ENCODE measurements around the gene HIGD1B. TPM values are rescaled to one million over a fixed set of nuclear protein-coding genes. Genes with fewer than 3 reads are reported as not detected.

Gene HIGD1B
- total and polyA plus RNA-seq, 2 of the 13 experiments (the other 11 are each of a cell fraction or from before 2014, with no cell fraction given) = not detected

DNA sequence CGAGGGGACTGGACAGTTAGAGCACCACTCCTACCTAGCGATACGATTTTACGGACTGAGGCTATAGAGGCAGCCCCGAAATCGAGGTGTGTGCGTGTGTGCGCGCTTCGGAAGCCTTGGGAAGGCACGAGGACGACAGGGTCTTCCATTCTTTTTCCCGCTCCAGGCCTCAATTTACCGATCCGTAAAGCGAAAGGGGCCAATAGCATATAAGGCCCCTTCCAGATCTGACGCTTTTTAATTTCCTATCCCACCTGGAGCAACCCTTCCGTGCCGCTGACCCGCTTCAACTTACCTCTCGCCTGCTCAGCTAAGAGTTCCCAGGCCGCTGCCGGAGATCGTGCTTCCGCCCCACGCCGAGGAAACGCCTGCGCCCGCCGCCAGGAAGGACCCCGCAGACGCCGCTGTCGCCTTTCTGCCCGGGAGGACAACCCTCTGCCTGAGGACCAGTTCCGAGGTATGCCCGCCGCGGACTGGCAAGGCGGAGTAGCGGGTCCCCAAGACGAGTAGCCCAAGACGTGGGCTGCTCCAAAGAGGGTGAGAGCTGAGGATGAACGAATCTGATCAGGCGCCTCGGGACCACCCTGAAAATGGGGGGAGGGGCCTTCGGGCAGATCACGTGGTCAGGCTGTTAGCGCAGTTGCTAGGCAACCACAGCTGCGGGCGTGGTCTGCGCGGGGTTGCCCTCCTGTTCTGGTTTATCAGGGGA lies 51.5 kb downstream of the HIGD1B start, which contains the start of gene EFTUD2 (continued):
- TF ChIP-seq ARID4A (CRISPR knock-in tag; IDR thresholded peaks at IDR 0.05; ENCODE audit: borderline replicate concordance) = peak; percentile 99
- TF ChIP-seq, protein P1, sequence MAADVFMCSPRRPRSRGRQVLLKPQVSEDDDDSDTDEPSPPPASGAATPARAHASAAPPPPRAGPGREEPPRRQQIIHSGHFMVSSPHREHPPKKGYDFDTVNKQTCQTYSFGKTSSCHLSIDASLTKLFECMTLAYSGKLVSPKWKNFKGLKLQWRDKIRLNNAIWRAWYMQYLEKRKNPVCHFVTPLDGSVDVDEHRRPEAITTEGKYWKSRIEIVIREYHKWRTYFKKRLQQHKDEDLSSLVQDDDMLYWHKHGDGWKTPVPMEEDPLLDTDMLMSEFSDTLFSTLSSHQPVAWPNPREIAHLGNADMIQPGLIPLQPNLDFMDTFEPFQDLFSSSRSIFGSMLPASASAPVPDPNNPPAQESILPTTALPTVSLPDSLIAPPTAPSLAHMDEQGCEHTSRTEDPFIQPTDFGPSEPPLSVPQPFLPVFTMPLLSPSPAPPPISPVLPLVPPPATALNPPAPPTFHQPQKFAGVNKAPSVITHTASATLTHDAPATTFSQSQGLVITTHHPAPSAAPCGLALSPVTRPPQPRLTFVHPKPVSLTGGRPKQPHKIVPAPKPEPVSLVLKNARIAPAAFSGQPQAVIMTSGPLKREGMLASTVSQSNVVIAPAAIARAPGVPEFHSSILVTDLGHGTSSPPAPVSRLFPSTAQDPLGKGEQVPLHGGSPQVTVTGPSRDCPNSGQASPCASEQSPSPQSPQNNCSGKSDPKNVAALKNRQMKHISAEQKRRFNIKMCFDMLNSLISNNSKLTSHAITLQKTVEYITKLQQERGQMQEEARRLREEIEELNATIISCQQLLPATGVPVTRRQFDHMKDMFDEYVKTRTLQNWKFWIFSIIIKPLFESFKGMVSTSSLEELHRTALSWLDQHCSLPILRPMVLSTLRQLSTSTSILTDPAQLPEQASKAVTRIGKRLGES (CRISPR knock-in tag; IDR thresholded peaks at IDR 0.05; ENCODE audit: borderline replicate concordance) = peak; percentile 73; the same call in 1 of the 2 replicates
- no peak for TF ChIP-seq ATRX (CRISPR knock-in tag; IDR thresholded peaks at IDR 0.05; ENCODE audit: borderline replicate concordance)
- peak; percentile 91; the same call in 1 of the 2 replicates for TF ChIP-seq DMTF1 (CRISPR knock-in tag; IDR thresholded peaks at IDR 0.05)
- TF ChIP-seq, protein P2, sequence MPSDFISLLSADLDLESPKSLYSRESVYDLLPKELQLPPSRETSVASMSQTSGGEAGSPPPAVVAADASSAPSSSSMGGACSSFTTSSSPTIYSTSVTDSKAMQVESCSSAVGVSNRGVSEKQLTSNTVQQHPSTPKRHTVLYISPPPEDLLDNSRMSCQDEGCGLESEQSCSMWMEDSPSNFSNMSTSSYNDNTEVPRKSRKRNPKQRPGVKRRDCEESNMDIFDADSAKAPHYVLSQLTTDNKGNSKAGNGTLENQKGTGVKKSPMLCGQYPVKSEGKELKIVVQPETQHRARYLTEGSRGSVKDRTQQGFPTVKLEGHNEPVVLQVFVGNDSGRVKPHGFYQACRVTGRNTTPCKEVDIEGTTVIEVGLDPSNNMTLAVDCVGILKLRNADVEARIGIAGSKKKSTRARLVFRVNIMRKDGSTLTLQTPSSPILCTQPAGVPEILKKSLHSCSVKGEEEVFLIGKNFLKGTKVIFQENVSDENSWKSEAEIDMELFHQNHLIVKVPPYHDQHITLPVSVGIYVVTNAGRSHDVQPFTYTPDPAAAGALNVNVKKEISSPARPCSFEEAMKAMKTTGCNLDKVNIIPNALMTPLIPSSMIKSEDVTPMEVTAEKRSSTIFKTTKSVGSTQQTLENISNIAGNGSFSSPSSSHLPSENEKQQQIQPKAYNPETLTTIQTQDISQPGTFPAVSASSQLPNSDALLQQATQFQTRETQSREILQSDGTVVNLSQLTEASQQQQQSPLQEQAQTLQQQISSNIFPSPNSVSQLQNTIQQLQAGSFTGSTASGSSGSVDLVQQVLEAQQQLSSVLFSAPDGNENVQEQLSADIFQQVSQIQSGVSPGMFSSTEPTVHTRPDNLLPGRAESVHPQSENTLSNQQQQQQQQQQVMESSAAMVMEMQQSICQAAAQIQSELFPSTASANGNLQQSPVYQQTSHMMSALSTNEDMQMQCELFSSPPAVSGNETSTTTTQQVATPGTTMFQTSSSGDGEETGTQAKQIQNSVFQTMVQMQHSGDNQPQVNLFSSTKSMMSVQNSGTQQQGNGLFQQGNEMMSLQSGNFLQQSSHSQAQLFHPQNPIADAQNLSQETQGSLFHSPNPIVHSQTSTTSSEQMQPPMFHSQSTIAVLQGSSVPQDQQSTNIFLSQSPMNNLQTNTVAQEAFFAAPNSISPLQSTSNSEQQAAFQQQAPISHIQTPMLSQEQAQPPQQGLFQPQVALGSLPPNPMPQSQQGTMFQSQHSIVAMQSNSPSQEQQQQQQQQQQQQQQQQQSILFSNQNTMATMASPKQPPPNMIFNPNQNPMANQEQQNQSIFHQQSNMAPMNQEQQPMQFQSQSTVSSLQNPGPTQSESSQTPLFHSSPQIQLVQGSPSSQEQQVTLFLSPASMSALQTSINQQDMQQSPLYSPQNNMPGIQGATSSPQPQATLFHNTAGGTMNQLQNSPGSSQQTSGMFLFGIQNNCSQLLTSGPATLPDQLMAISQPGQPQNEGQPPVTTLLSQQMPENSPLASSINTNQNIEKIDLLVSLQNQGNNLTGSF (CRISPR knock-in tag; IDR thresholded peaks at IDR 0.05) = peak; percentile 75; the same call in 1 of the 2 replicates
- TF ChIP-seq GTF3A (CRISPR knock-in tag; conservative IDR thresholded peaks at IDR 0.05) = peak; percentile 98
- TF ChIP-seq ZFP36L2 (CRISPR knock-in tag; IDR thresholded peaks at IDR 0.05) = peak; percentile 90; the same call in 1 of the 2 replicates
- 0 out of 2 replicates have a peak, but pooled peaks have one; percentile 86 for TF ChIP-seq BRCA1 (CRISPR knock-in tag; IDR thresholded peaks at IDR 0.05)
- TF ChIP-seq, protein P3, sequence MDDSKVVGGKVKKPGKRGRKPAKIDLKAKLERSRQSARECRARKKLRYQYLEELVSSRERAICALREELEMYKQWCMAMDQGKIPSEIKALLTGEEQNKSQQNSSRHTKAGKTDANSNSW (CRISPR knock-in tag; IDR thresholded peaks at IDR 0.05; ENCODE audit: borderline replicate concordance) = peak; percentile 64; the same call in 1 of the 2 replicates
- peak; percentile 74; the same call in 1 of the 2 replicates for TF ChIP-seq JUND (CRISPR knock-in tag; IDR thresholded peaks at IDR 0.05)

Measured in HepG2 (cell line).